HG03558 (cell line): Measurements from ENCODE around the gene TPK1.

Experiments
- ATAC-seq: cut with Tn5 transposase; IDR thresholded peaks from one replicate; pipeline ENCODE4 v1.9.1; 2021; ENCODE audit warnings: moderate number of reproducible peaks; ENCODE audit not compliant: unreplicated experiment; ENCODE audit errors: extremely low read depth

TPK1 gene

GRCh38 chr7:144500225-144500624 lies 335.6 kb downstream of the TPK1 start:
- ATAC-seq: no peak

- no peak for ATAC-seq
These were observed 338.6 kb downstream of the TPK1 start for GRCh38 chr7:144497282-144497681.

GRCh38 chr7:144494355-144494754 lies 341.5 kb downstream of the TPK1 start:
- no peak for ATAC-seq

GRCh38 chr7:144489504-144489903 lies 346.3 kb downstream of the TPK1 start:
- ATAC-seq: no peak

- ATAC-seq: no peak
These were observed 346.9 kb downstream of the TPK1 start for GRCh38 chr7:144488977-144489376.

- ATAC-seq: no peak
These were observed 348.0 kb downstream of the TPK1 start for GRCh38 chr7:144487901-144488300.

- no peak for ATAC-seq
These were observed 351.4 kb downstream of the TPK1 start for GRCh38 chr7:144484445-144484844.

DNA sequence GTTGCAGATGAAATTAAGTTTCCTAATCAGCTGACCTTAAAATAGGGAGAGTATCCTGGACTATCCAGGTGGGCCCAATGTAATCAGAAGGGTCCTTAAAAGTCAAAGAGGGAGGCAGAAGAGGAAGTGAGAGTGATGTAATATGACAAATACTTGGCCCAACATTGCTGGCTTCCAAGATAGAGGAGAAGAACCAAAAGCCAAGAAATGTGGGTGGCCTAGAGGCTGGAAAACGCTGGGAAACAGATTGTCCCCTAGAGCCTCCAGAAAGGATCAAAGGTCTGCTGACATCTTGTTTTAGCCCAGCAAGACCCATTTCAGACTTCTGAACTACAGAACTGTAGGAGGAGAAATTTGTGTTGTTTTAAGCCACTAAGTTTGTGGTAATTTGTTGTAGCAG lies 352.7 kb downstream of the TPK1 start:
- ATAC-seq: no peak

DNA sequence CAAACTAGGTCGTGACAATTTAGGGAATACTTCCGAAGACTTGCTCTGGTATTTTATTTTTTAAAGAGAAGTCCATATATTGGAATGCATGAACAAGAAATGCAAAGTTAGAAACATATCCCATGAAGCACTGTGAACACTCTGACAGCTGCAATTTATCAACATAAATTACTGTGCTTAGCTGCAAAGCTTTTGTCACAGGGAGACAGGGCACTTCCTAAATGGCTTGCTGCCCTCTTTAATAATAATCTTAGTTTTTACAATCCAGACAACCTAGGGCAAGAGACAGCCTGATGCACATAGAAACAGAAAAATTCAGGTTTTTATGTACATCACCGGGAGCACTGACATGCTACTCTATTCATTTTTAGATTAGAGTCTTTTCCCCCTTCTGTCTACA lies 354.0 kb downstream of the TPK1 start:
- ATAC-seq: no peak

DNA sequence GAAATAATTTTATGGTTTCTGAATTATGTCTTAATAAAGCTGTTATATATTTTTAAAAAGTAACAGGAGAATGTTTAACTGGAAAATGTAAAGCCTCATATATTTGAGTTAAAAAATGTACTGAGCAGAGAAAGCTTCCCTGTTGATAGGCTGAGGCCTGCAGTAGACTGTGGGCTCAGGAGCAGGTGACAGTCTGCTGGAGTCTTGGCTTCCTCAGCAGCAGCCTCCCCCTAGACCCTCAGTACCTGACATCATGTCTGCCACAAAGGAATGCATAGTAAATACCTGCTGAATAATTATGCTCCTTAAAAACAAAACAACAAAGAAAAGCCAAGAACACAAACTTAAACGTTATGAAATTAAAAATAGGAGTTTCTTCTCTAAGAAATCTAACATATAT lies 358.5 kb downstream of the TPK1 start:
- ATAC-seq: no peak

DNA sequence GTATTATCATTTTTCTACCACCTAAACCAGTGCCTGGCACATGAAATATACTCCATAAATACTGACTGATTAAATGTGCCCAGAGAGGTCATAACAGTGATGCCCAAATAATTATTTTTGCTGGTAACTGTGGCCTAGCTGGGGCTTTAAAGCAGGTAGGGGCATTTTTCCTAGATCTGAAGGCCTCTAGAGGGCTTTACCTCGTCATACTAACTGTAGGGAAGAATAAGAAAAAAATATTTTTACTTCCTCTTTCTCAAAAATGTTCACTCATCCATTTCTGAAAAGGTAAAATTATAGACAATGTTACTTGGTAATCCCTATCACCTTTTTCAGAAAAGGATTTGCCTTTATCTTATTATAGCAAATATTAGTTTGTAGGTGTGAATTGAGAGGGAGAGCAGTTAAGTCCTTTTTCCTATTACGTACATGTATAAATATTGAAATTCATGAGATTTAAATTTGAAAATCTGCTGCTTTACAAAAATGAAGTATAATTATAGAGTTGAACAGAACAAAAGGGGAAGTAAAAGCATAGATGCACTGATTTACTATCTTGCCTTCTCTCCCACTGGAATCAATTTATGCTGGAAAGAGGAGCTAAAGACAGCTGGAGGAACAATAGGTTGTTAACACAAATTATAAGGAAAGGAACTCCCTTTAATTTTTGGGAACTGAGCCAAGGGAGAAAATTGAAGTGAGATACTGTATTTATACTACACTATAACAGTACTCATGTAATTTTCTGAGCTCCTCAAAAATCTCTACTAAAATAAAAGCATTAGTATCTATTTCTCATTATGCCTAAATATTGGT lies 360.8 kb downstream of the TPK1 start:
- ATAC-seq: no peak

- ATAC-seq: no peak
These were observed 361.5 kb downstream of the TPK1 start for GRCh38 chr7:144474363-144474762.

GRCh38 chr7:144473908-144474307 lies 361.9 kb downstream of the TPK1 start:
- ATAC-seq: no peak

- ATAC-seq: no peak
These were observed 365.8 kb downstream of the TPK1 start for GRCh38 chr7:144470078-144470477.

GRCh38 chr7:144468990-144469732 lies 366.7 kb downstream of the TPK1 start:
- no peak for ATAC-seq

DNA sequence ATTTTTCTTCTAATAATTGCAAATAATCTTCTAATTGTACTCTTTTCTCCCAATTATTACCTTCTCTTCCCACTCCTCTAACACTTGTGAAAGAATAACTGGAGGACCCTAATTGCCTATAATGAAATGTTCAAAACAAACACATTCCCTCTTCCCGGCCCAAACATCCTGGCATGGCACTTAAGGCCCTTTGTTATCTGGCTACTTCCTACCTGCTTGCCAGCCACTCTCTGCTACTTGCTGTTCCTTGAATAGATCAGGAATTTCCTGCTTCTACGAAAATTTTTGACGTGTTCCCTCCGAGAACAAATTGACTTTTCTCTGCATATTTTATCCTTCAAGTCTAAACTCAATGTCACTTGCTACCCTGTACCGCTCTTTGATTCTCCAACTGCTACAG lies 376.2 kb downstream of the TPK1 start:
- no peak for ATAC-seq

DNA sequence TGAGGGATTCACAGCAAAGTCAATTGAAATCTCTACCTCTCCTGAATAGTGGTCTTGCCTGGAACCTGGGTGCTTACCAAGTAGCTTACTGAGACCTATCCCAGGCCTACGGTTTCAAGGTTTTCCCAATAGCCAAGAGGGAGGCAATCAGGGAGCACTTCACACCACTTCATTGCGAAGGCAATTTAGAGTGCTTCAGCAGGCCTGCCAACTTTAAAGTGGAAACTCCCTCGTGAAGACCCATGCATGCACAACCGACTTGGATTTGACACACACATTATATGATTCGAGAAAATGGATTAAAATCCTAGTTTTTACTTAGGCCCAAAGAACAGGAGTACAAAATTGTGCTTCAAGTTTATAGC lies 380.8 kb downstream of the TPK1 start:
- no peak for ATAC-seq

DNA sequence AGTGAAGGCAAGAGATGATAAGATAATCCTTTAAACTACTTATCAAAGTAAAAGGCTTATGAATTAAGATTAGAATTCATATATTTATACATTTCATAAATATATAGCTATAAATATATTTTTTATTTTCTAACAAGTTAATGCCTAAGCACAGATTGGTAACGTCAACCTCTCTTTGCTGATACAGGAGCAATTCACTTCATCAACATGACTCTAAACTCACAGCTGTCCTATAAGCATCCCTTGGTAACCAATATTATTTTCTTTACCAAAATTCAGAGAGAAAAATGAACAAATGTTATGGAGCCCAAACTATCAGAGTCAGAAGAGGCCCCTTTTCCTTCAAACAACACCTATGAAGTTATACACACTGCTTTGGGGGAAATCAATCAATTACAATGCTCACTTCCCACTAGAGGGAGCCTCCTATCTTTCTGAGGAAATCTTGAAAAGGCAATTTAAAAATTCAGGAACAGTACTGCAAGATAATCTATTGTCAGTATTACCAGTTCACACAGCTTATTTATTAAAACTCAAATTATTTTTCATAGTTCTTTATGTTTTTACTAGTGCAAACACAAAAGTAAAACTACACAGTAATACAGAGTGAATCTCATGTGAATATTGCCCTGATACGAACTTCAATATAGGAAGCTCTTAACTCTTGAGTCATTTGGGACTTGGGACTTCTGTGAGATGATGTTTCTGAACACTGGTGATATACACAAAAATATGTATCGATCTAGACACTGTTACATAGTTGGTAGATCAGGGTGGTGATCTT lies 381.4 kb downstream of the TPK1 start:
- ATAC-seq: no peak

GRCh38 chr7:144452064-144452463 lies 383.8 kb downstream of the TPK1 start:
- ATAC-seq: no peak

GRCh38 chr7:144445590-144445989 lies 390.3 kb downstream of the TPK1 start:
- no peak for ATAC-seq

DNA sequence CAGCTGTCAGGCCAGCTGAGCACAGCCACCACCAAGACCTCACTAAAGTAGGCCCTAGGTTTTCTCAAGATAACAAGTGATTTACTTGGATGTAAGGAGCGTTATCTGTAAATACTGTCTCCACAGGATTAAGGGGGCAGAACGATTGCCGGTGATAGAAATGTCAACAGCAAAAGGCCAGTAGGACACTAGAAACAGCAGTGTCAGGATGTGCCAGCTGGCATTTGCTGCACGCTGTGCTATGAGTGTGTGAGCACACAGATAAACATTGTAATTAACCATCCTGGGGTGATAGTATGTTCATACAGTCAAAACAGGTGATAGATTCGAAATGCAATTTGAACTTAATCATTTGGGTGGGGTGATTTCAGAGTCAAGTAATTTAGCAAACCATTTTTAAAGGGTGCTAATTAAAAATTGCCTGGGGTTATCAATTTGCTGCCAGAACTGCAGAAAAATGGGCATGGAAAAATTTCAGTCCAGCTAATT lies 396.1 kb downstream of the TPK1 start:
- ATAC-seq: no peak
